Spleen (tissue), 11 donors: Measurements from ENCODE around the gene NTSR2. TPM values are rescaled to one million over a fixed set of nuclear protein-coding genes. Genes with fewer than 3 reads are reported as not detected.

Experiments
- DNase-seq: peaks from one replicate; pipeline ENCODE4 v3.0.0-alpha.2; 2020
- H3K27ac ChIP-seq, 8 donors: fragments of 200-600 bp; sonication (generic) in 7 of 8; 1 replicate in 4 of 8; 2 replicates in 4 of 8; pipeline versions ENCODE4 v1.5.0 to v1.8.0; 2016 to 2021; ENCODE audit warnings: inconsistent platforms in 4 of 8, mild to moderate bottlenecking in 4 of 8, moderate library complexity in 1 of 8
- H3K27me3 ChIP-seq, 7 donors: fragments of 200-600 bp; sonication (generic) in 6 of 7; replicated peaks in 1 of 7; 1 replicate in 4 of 7; 2 replicates in 3 of 7; pipeline versions ENCODE4 v1.5.0 to v1.8.0; 2016 to 2021; ENCODE audit warnings: inconsistent platforms in 3 of 7, mild to moderate bottlenecking in 1 of 7
- H3K36me3 ChIP-seq, 6 donors: fragments of 200-600 bp; sonication (generic) in 5 of 6; 1 replicate in 4 of 6; 2 replicates in 2 of 6; pipeline versions ENCODE4 v1.5.0 to v1.8.0; 2016 to 2021; ENCODE audit warnings: inconsistent platforms in 2 of 6
- H3K4me1 ChIP-seq, 6 donors: fragments of 200-600 bp; sonication (generic) in 5 of 6; 1 replicate in 3 of 6; 2 replicates in 3 of 6; pipeline versions ENCODE4 v1.5.0 to v1.8.0; 2016 to 2021; ENCODE audit warnings: inconsistent platforms in 3 of 6
- H3K4me3 ChIP-seq, 8 donors: fragments of 200-600 bp; sonication (generic) in 7 of 8; 1 replicate in 4 of 8; 2 replicates in 4 of 8; pipeline versions ENCODE4 v1.5.0 to v1.8.0; 2016 to 2021; ENCODE audit warnings: inconsistent platforms in 4 of 8, mild to moderate bottlenecking in 4 of 8, moderate library complexity in 2 of 8
- H3K9me3 ChIP-seq, 8 donors: fragments of 200-600 bp; sonication (generic) in 7 of 8; 1 replicate in 4 of 8; 2 replicates in 4 of 8; pipeline versions ENCODE4 v1.5.0 to v1.8.0; 2016 to 2021; ENCODE audit warnings: inconsistent platforms in 4 of 8
- CTCF ChIP-seq, 11 experiments: fragments of 200-600 bp in 7 of 11; fragments of 450-650 bp in 4 of 11; sonication (generic) in 4 of 11; IDR thresholded peaks in 8 of 11; conservative IDR thresholded peaks in 3 of 11; 1 replicate in 7 of 11; 2 replicates in 4 of 11; pipeline versions ENCODE4 v1.4.0 to v1.8.0; 2016 to 2021; ENCODE audit warnings: antibody characterized with exemption in 11 of 11, inconsistent platforms in 4 of 11, mild to moderate bottlenecking in 1 of 11
- POLR2A ChIP-seq, 3 donors: fragments of 450-650 bp; IDR thresholded peaks; one replicate each; pipeline ENCODE4 v1.5.1; 2017; ENCODE audit warnings: antibody characterized with exemption in 3 of 3, mild to moderate bottlenecking in 1 of 3
- POLR2AphosphoS5 ChIP-seq, 3 donors: sonication (generic); formaldehyde crosslinking; IDR thresholded peaks; one replicate each; pipeline ENCODE4 v1.5.1; 2017; ENCODE audit warnings: antibody characterized with exemption in 3 of 3
- WGBS, 5 donors: extraction: QIAGEN DNeasy Blood & Tissue Kit in 3 of 5; methylation state at CpG; one replicate each; pipeline versions ENCODE4 v1.1.5 to v1.1.7; 2013 to 2018; 5-methylcytosine and 5-hydroxymethylcytosine counted together
- intact Hi-C: fragments of 100-400 bp; cut with DNase I; formaldehyde crosslinking; loops from one replicate; pipeline ENCODE4 v1.15.0; 2023; ENCODE audit warnings: low total_unique reads
- polyA plus RNA-seq, 3 donors: library from polyadenylated mRNA; stranded (reverse); fragments of 200-250 nt; gene quantifications; one replicate each; pipeline ENCODE4 v1.2.1, GENCODE V29; 2013
- total RNA-seq, 7 donors: library from RNA; depleted of rRNA in 3 of 7; stranded (reverse); fragments of >200 nt in 3 of 7; fragmentation: NEBNext Ultra II Directional in 4 of 7; extraction: Animal tissue kit (Norgen Biotek cat#: 25700) in 4 of 7; gene quantifications; one replicate each; pipeline versions ENCODE4 v1.1.0 to v1.2.1, GENCODE V29; 2016 to 2021
- donor health status: healthy with polysubstance abuse.
- donor health status: DM: no; HTN: no; CAD: no; lungs with moderate emphysema.
- donor health status: DM: no; HTN: no; CAD: no.
- donor health status: Bipolar disorder and iron deficiency.
- donor health status: healthy.
- donor health status: DM: no; HTN: no; CAD: no.
- donor health status: DM: yes; HTN: yes; CAD: no.

NTSR2 gene
- total and polyA plus RNA-seq, 10 donors, result not detected

DNA sequence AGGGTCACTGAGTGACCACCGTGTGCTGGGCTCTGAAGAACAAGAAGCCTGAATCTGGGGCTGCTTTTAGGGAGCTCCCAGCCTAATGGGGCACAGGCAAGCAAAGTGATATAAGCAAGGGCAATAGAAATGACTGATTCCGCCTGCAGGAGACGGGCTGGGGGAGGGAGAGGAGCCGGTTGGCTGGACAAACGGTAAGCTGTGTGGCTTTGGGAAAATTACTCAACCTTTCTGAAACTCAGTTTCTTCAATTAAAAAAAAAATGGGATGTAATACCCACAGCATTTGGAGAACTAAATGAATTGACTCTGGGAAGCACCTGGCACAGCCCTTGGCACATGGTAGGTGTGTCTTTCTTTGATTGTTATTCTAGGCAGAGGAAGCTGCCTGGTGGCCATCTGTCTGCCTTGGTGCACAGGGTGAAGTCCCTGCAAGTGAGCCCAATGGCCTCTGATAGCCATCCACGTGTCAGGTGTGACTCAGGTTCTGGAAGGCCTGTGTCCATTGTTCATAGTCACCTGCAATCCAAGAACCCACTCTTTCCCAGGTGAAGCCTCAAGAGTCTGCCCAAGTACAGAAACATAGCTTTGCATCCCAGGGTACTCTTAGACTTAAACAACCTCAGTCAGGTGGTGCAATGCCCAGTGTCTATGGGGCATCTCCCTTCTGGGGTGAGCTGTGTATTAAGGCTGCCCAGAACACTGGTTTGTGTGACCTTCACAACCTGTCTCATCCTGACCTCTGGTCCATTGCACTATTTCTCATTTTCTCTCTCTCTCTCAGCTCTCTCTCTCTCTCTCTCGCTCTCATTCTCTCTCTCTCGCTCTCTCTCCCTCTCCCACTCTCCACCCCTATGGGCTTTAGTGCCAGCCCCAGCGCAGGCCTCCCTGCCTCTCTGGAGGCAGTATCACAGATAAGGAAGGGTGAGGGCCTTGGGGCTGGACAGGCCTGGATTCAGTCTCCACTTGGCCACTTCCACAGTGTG is 30.0 kb upstream of the NTSR2 start:
- WGBS, 5 donors, result 75 to 85% (median 77%) methylated on average over 9 of the region's 9 CpGs

DNA sequence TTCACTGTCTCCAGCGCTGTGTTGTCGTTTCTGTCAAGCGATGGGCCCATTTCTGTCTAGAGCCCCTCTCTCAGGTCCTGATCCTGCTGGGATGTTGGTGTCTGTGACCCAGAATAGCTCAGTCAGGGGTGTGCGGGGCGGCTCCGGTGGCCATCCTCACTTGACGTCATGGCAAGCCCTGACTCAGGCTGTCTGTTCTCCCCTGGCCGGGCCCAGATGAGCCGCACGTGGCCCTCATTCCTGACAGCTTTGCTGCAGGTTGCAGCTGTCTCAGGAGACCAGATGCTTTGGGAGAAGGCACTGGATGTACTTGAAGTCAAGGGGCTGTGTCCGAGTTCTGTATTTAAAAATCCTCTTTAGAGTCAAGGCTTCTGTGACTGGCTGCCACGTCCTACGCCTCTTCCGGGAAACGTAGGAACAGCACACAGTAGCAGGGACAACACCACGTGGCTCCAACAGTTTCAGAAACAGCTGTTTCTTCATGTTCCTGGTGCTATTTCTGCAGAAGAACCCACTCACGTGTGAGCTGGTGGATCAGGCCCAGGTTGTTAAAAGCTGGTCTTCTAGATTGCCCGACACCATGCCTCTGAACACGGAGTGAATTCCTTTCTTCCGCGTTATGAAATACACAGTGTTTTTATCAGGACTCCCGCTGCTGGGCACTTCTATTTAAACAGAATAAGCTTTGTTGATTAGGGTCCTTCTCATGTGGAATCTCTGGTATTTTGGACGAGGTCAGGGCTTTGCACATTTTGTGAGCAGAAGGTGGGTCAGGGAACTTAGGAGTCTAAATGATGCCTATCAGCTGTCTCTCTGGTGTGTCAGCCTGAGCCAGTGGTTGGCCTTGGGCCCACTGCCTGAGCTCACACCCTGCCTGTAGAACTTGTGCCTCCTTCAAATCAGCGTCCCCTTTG is 28.3 kb upstream of the NTSR2 start:
- WGBS, 5 donors, result 66 to 77% (median 74%) methylated on average over 22 to 24 of the region's 24 CpGs
- peaks cover 0 to 12% (median 0%) of the 10 kb centered on the region in 7 donors for H3K27me3 ChIP-seq
- H3K4me3 ChIP-seq, result no peak overlapping the region
- H3K27ac ChIP-seq, result peak overlapping the region in 2 of 8 donors; percentile 18 to 33
- intact Hi-C loops, result no loop called here
- no peaks in the 10 kb centered on the region for H3K36me3 ChIP-seq
- peaks cover 0 to 26% (median 7%) of the 10 kb centered on the region in 6 donors for H3K4me1 ChIP-seq
- peak; percentile 73 for DNase-seq
- TF ChIP-seq POLR2A (IDR thresholded peaks at IDR 0.05) (no peak), CTCF (IDR thresholded peaks at IDR 0.05 in 8 of 11, conservative IDR thresholded peaks at IDR 0.05 in 3 of 11) (no peak), POLR2AphosphoS5 (IDR thresholded peaks at IDR 0.05) (no peak)
- no peaks in the 10 kb centered on the region for H3K9me3 ChIP-seq

More for the DNA sequence above, 30.0 kb upstream of the NTSR2 start:
- Histone ChIP-seq H3K9me3 (no peaks in the 10 kb centered on the region), H3K27ac (no peak overlapping the region), H3K4me1 (peaks cover 0 to 25% (median 7%) of the 10 kb centered on the region in 6 donors), H3K36me3 (no peaks in the 10 kb centered on the region), H3K4me3 (no peak overlapping the region), H3K27me3 (peaks cover 0 to 12% (median 0%) of the 10 kb centered on the region in 7 donors)
- no peak for DNase-seq
- intact Hi-C loops, result no loop called here
- no peak for TF ChIP-seq CTCF (IDR thresholded peaks at IDR 0.05 in 8 of 11, conservative IDR thresholded peaks at IDR 0.05 in 3 of 11)
- no peak for TF ChIP-seq POLR2AphosphoS5 (IDR thresholded peaks at IDR 0.05)
- TF ChIP-seq POLR2A (IDR thresholded peaks at IDR 0.05), result no peak

DNA sequence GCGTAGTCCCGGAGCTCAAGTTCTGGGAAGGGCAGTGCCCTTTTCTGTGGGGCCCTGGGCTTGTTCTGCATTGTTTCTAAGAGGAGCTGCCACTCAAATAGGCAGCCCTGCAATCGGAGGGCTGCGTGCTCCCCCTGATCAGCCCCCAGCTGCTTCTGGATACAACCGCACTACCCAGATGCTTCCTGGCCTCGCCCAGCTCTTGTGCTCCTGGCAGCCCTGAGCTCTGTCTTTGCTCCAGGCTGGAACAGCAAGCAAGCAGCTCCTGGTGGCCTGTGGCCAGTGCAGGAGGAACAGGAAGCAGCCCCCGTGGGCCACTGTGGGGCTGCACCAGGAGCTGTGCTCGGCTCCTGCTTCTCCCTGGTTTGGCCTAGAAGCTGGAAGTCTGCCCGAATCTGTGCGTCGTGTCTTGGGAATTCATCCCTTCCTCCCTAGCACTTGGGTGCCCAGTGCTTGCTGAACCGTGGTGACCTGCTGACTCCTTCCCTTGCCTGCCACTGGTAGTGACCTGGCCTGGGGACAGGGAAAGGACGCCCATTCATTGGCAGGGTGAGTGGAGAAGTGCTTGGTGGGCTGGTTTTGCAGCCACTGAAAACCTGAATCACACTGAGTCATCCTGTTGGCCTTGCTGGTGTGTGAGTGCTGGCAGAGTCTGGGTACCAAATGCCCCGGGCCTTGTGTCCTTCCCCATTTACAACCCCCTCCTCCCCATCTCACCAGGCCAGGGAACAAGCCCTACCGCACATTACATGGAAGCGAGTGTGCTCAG is 27.3 kb upstream of the NTSR2 start:
- TF ChIP-seq POLR2AphosphoS5 (IDR thresholded peaks at IDR 0.05), result no peak
- TF ChIP-seq POLR2A (IDR thresholded peaks at IDR 0.05), result no peak
- Histone ChIP-seq H3K9me3 (no peaks in the 10 kb centered on the region), H3K4me1 (peaks cover 0 to 33% (median 10%) of the 10 kb centered on the region in 6 donors), H3K36me3 (no peaks in the 10 kb centered on the region), H3K27ac (no peak overlapping the region), H3K27me3 (peaks cover 0 to 12% (median 0%) of the 10 kb centered on the region in 7 donors), H3K4me3 (no peak overlapping the region)
- peak; percentile 76 for DNase-seq
- WGBS, 5 donors, result 20 to 24% (median 20%) methylated on average over 13 to 16 of the region's 16 CpGs
- intact Hi-C loops, result no loop called here

GRCh38 chr2:11696736-11697102 is 26.7 kb upstream of the NTSR2 start:
- TF ChIP-seq POLR2AphosphoS5 (IDR thresholded peaks at IDR 0.05), result no peak
- TF ChIP-seq CTCF (IDR thresholded peaks at IDR 0.05 in 8 of 11, conservative IDR thresholded peaks at IDR 0.05 in 3 of 11), result no peak
- TF ChIP-seq POLR2A (IDR thresholded peaks at IDR 0.05), result no peak
- Histone ChIP-seq H3K9me3 (no peaks in the 10 kb centered on the region), H3K4me1 (peaks cover 0 to 27% (median 8%) of the 10 kb centered on the region in 6 donors), H3K27me3 (peaks cover 0 to 12% (median 0%) of the 10 kb centered on the region in 7 donors), H3K27ac (no peak overlapping the region), H3K4me3 (no peak overlapping the region), H3K36me3 (no peaks in the 10 kb centered on the region)
- DNase-seq, result no peak
- 33 to 52% (median 36%) methylated on average over 7 to 9 of the region's 9 CpGs for WGBS, 5 donors
- intact Hi-C loops, result no loop called here
